HepG2 (cell line): ENCODE results near the gene CCDC170. TPM values are rescaled to one million over a fixed set of nuclear protein-coding genes. Genes with fewer than 3 reads are reported as not detected.
"Not testable (repeated sequence)": the region's sequence is repeated elsewhere in the genome, so short reads cannot be mapped to it uniquely, and the experiment has no call there.

Source experiments
- ATAC-seq: fragments of 200-7000 bp; cut with Tn5 transposase; 3 replicates; pipeline ENCODE4 v1.9.1; 2020; ENCODE audit warnings: mild to moderate bottlenecking, moderate library complexity
- BruUV-seq: library from RNA; stranded (reverse); fragments of 400-500 nt; replicated peaks from 2 replicates; lab custom pipeline; 2021; lab: Mats Ljungman, UMichigan
- CTCF ChIA-PET: fragments of 300-600 bp; formaldehyde crosslinking; extraction: SDS; loops from one replicate; lab custom pipeline; 2021; ENCODE audit warnings: low total read pairs, inconsistent platforms, low intra/inter-chr PET ratio; lab: Yijun Ruan, JAX
- POLR2A ChIA-PET: fragments of 350-600 bp; sonication (Branson Sonifier 250); formaldehyde crosslinking; loops from one replicate; lab custom pipeline; 2020; ENCODE audit warnings: antibody characterized with exemption, inconsistent platforms; lab: Yijun Ruan, JAX
- DNase-seq: peaks from one replicate; pipeline ENCODE4 v3.0.0-alpha.2; 2015; ENCODE audit warnings: low spot score
- FAIRE-seq: peaks from 3 replicates; lab custom pipeline; 2011; peaks lifted over from hg19 to GRCh38; lab: Jason Lieb, UNC
- H2AFZ ChIP-seq: one replicate; pipeline ENCODE4 v1.6.1; 2011; ENCODE audit warnings: low read length, inconsistent platforms
- H3K27ac ChIP-seq: fragments of 300-600 bp; 3 replicates; pipeline ENCODE4 v1.8.0; 2011; ENCODE audit warnings: mixed run types, mild to moderate bottlenecking, mixed read lengths, low read length, inconsistent platforms; ENCODE audit not compliant: insufficient read depth; ENCODE audit errors: extremely low read length
- H3K27me3 ChIP-seq, 2 experiments: fragments of 200-600 bp in 1 of 2; 2 replicates in 1 of 2; 3 replicates in 1 of 2; pipeline versions ENCODE4 v1.6.0 to v1.8.0; 2011; ENCODE audit warnings: low read length in 2 of 2, mild to moderate bottlenecking in 2 of 2, moderate library complexity in 2 of 2, inconsistent platforms in 1 of 2; ENCODE audit not compliant: insufficient read depth in 2 of 2, control insufficient read depth in 1 of 2
- H3K36me3 ChIP-seq, 2 experiments: fragments of 200-600 bp in 1 of 2; replicated peaks in 1 of 2; 2 replicates in 1 of 2; 3 replicates in 1 of 2; pipeline versions ENCODE4 v1.5.1 to v1.8.0; 2011; ENCODE audit warnings: low read length in 2 of 2, inconsistent platforms in 1 of 2; ENCODE audit not compliant: insufficient read depth in 2 of 2, control insufficient read depth in 1 of 2
- H3K4me1 ChIP-seq: 2 replicates; pipeline ENCODE4 v1.5.1; 2012; ENCODE audit warnings: low read length, inconsistent platforms; ENCODE audit not compliant: insufficient read depth
- H3K4me2 ChIP-seq: 2 replicates; pipeline ENCODE4 v1.6.0; 2011; ENCODE audit warnings: low read depth, low read length, inconsistent platforms
- H3K4me3 ChIP-seq, 3 experiments: fragments of 200-600 bp in 1 of 3; sonication (generic), shearing (Covaris generic) in 1 of 3; replicated peaks in 1 of 3; 2 replicates each; pipeline ENCODE4 v1.5.1; 2011 to 2016; ENCODE audit warnings: low read length in 3 of 3, inconsistent platforms in 2 of 3, low read depth in 2 of 3, mild to moderate bottlenecking in 2 of 3, control low read depth in 1 of 3, mixed read lengths in 1 of 3; ENCODE audit not compliant: insufficient read depth in 1 of 3
- H3K79me2 ChIP-seq: one replicate; pipeline ENCODE4 v1.6.1; 2011; ENCODE audit warnings: low read length, inconsistent platforms; ENCODE audit not compliant: insufficient read depth
- H3K9ac ChIP-seq: 2 replicates; pipeline ENCODE4 v1.6.0; 2011; ENCODE audit warnings: mild to moderate bottlenecking, low read depth, low read length, inconsistent platforms; ENCODE audit not compliant: insufficient read depth
- H3K9me3 ChIP-seq: 2 replicates; pipeline ENCODE4 v1.5.1; 2012; ENCODE audit warnings: mild to moderate bottlenecking, low read length
- H4K20me1 ChIP-seq: 2 replicates; pipeline ENCODE4 v1.6.0; 2011; ENCODE audit warnings: inconsistent platforms, mild to moderate bottlenecking, low read length, moderate library complexity; ENCODE audit not compliant: insufficient read depth
- CEBPB ChIP-seq: IDR thresholded peaks from 2 replicates; pipeline ENCODE4 v1.6.1; 2011; ENCODE audit warnings: low read depth, low read length, improper control_type of control experiment, borderline replicate concordance
- MIXL1 ChIP-seq: IDR thresholded peaks from 2 replicates; pipeline ENCODE4 v1.6.1; 2016
- RAD21 ChIP-seq: fragments of 450-650 bp; formaldehyde crosslinking; IDR thresholded peaks from 2 replicates; pipeline ENCODE4 v1.5.0; 2020; ENCODE audit warnings: mild to moderate bottlenecking
- SAP130 ChIP-seq: IDR thresholded peaks from 2 replicates; pipeline ENCODE4 v1.6.1; 2016; ENCODE audit warnings: low read depth
- ZNF644 ChIP-seq: IDR thresholded peaks from 2 replicates; pipeline ENCODE4 v1.6.1; 2016; ENCODE audit warnings: low read depth
- WGBS: methylation state at CpG from one replicate; pipeline ENCODE4 v1.1.6; 2017; ENCODE audit warnings: low lambda C conversion rate; 5-methylcytosine and 5-hydroxymethylcytosine counted together
- in situ Hi-C: cut with HindIII; loops from 2 replicates; pipeline ENCODE4 v1.10.0; 2017; ENCODE audit warnings: low pct_unique_long_range_greater_than_20kb; ENCODE audit not compliant: extremely low pct_ligation_motif_present
- intact Hi-C: fragments of 100-400 bp; cut with micrococcal nuclease; formaldehyde crosslinking; loops from one replicate; pipeline ENCODE4 v1.10.0; 2022; ENCODE audit not compliant: unreplicated experiment
- polyA plus RNA-seq, 8 experiments: library from polyadenylated mRNA; depleted of rRNA in 3 of 8; stranded (reverse) in 7 of 8; unstranded in 1 of 8; fragments of >200 nt; fragmentation: Illumina TruSeq in 4 of 8; extraction: Trizol in 4 of 8; gene quantifications; 2 replicates each; pipeline versions ENCODE4 v1.2.1 to v1.2.3, GENCODE V29; 2011 to 2016; ENCODE audit warnings: low read depth in 4 of 8, missing spikeins in 1 of 8, mixed read lengths in 1 of 8; ENCODE audit not compliant: insufficient read depth in 1 of 8
- total RNA-seq, 5 experiments: library from RNA; depleted of rRNA; stranded (reverse); fragments of >200 nt; fragmentation: Illumina TruSeq; extraction: Trizol; gene quantifications; 2 replicates each; pipeline ENCODE4 v1.2.3, GENCODE V29; 2016; ENCODE audit warnings: low read depth in 1 of 5
- TF ChIP-seq, protein P1 (sequence below): IDR thresholded peaks from 2 replicates; pipeline ENCODE4 v1.6.1; 2016; ENCODE audit warnings: low read depth
- TF ChIP-seq, protein P2 (sequence below): fragments of 450-650 bp; IDR thresholded peaks from 2 replicates; pipeline ENCODE4 v1.6.1; 2016
- TF ChIP-seq, protein P3 (sequence below): IDR thresholded peaks from 2 replicates; pipeline ENCODE4 v1.6.1; 2016
- TF ChIP-seq, protein P4 (sequence below), 2 experiments: fragments of 450-650 bp in 1 of 2; sonication (generic) in 1 of 2; formaldehyde crosslinking; IDR thresholded peaks; 2 replicates each; pipeline versions ENCODE4 v1.5.0 to v1.8.0; 2020 to 2022; ENCODE audit warnings: mild to moderate bottlenecking in 1 of 2, missing genetic modification reagents in 1 of 2
- TF ChIP-seq, protein P5 (sequence below), 2 experiments: sonication (generic) in 1 of 2; formaldehyde crosslinking in 1 of 2; IDR thresholded peaks; 2 replicates each; pipeline versions ENCODE4 v1.4.0 to v1.6.1; 2016 to 2020; ENCODE audit warnings: borderline replicate concordance in 1 of 2, low read depth in 1 of 2, mild to moderate bottlenecking in 1 of 2, missing genetic modification reagents in 1 of 2

CCDC170 gene
- total and polyA plus RNA-seq, 2 of the 13 experiments (the other 11 are each of a cell fraction or from before 2014, with no cell fraction given) = 0.90 to 5.1 TPM

DNA sequence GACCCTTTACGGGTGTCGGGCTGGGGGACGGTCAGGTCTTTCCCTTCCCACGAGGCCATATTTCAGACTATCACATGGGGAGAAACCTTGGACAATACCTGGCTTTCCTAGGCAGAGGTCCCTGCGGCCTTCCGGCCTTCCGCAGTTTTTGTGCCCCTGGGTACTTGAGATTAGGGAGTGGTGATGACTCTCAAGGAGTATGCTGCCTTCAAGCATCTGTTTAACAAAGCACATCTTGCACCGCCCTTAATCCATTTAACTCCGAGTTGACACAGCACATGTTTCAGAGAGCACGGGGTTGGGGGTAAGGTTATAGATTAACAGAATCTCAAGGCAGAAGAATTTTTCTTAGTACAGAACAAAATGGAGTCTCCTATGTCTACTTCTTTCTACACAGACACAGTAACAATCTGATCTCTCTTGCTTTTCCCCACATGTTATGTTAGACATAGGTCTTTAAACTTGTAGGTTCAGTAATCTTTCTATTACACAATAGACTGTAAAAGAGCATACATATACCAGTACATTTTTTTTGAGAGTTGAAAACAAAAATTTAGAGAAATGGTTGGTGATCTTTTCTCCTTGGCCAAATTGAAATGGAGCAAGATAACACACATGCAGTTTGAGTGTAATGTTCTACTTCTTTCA lies 37.9 kb upstream of the CCDC170 start:
- H3K27ac ChIP-seq, H4K20me1 ChIP-seq, CTCF ChIA-PET, BruUV-seq, POLR2A ChIA-PET, FAIRE-seq, ATAC-seq, H3K4me2 ChIP-seq, H3K27me3 ChIP-seq, DNase-seq, H3K9ac ChIP-seq, H3K4me3 ChIP-seq, H2AFZ ChIP-seq, intact Hi-C loops, H3K9me3 ChIP-seq, in situ Hi-C loops: not testable (repeated sequence)
- WGBS = 67% methylated on average over 10 of the region's 10 CpGs
- peaks cover 36% of the 10 kb centered on the region for H3K4me1 ChIP-seq
- peaks cover 40% of the 10 kb centered on the region for H3K79me2 ChIP-seq
- H3K36me3 ChIP-seq = peaks cover 8 to 15% of the 10 kb centered on the region in 2 experiments; a peak in 4 of 5 replicates
- peak; percentile 27; the same call in 1 of the 2 replicates for TF ChIP-seq RAD21 (CRISPR knock-in tag)
- TF ChIP-seq, protein P1, sequence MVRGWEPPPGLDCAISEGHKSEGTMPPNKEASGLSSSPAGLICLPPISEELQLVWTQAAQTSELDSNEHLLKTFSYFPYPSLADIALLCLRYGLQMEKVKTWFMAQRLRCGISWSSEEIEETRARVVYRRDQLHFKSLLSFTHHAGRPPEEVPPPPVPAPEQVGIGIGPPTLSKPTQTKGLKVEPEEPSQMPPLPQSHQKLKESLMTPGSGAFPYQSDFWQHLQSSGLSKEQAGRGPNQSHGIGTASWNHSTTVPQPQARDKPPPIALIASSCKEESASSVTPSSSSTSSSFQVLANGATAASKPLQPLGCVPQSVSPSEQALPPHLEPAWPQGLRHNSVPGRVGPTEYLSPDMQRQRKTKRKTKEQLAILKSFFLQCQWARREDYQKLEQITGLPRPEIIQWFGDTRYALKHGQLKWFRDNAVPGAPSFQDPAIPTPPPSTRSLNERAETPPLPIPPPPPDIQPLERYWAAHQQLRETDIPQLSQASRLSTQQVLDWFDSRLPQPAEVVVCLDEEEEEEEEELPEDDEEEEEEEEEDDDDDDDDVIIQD (CRISPR knock-in tag) = 0 out of 2 replicates have a peak, but pooled peaks have one; percentile 15
- TF ChIP-seq ZNF644 (CRISPR knock-in tag) = 0 out of 2 replicates have a peak, but pooled peaks have one; percentile 20
- TF ChIP-seq, protein P2, sequence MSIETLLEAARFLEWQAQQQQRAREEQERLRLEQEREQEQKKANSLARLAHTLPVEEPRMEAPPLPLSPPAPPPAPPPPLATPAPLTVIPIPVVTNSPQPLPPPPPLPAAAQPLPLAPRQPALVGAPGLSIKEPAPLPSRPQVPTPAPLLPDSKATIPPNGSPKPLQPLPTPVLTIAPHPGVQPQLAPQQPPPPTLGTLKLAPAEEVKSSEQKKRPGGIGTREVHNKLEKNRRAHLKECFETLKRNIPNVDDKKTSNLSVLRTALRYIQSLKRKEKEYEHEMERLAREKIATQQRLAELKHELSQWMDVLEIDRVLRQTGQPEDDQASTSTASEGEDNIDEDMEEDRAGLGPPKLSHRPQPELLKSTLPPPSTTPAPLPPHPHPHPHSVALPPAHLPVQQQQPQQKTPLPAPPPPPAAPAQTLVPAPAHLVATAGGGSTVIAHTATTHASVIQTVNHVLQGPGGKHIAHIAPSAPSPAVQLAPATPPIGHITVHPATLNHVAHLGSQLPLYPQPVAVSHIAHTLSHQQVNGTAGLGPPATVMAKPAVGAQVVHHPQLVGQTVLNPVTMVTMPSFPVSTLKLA = 0 out of 2 replicates have a peak, but pooled peaks have one; percentile 12
- TF ChIP-seq, protein P3, sequence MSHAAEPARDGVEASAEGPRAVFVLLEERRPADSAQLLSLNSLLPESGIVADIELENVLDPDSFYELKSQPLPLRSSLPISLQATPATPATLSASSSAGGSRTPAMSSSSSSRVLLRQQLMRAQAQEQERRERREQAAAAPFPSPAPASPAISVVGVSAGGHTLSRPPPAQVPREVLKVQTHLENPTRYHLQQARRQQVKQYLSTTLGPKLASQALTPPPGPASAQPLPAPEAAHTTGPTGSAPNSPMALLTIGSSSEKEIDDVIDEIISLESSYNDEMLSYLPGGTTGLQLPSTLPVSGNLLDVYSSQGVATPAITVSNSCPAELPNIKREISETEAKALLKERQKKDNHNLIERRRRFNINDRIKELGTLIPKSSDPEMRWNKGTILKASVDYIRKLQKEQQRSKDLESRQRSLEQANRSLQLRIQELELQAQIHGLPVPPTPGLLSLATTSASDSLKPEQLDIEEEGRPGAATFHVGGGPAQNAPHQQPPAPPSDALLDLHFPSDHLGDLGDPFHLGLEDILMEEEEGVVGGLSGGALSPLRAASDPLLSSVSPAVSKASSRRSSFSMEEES (CRISPR knock-in tag) = peak; percentile 23; the same call in 1 of the 2 replicates
- TF ChIP-seq, protein P4, sequence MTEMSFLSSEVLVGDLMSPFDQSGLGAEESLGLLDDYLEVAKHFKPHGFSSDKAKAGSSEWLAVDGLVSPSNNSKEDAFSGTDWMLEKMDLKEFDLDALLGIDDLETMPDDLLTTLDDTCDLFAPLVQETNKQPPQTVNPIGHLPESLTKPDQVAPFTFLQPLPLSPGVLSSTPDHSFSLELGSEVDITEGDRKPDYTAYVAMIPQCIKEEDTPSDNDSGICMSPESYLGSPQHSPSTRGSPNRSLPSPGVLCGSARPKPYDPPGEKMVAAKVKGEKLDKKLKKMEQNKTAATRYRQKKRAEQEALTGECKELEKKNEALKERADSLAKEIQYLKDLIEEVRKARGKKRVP (CRISPR knock-in tag; IDR thresholded peaks at IDR 0.05) = peak in 1 of 2 experiments; percentile 59; a peak in 1 of 4 replicates
- peak; percentile 68 for TF ChIP-seq MIXL1
- TF ChIP-seq SAP130 (CRISPR knock-in tag) = peak; percentile 26; the same call in 1 of the 2 replicates
- TF ChIP-seq, protein P5, sequence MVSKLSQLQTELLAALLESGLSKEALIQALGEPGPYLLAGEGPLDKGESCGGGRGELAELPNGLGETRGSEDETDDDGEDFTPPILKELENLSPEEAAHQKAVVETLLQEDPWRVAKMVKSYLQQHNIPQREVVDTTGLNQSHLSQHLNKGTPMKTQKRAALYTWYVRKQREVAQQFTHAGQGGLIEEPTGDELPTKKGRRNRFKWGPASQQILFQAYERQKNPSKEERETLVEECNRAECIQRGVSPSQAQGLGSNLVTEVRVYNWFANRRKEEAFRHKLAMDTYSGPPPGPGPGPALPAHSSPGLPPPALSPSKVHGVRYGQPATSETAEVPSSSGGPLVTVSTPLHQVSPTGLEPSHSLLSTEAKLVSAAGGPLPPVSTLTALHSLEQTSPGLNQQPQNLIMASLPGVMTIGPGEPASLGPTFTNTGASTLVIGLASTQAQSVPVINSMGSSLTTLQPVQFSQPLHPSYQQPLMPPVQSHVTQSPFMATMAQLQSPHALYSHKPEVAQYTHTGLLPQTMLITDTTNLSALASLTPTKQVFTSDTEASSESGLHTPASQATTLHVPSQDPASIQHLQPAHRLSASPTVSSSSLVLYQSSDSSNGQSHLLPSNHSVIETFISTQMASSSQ (IDR thresholded peaks at IDR 0.05; ENCODE audit: low read depth) = peak; percentile 51
- TF ChIP-seq, protein P5 (CRISPR knock-in tag; IDR thresholded peaks at IDR 0.05; ENCODE audit: borderline replicate concordance) = not testable (repeated sequence)
- TF ChIP-seq CEBPB = peak; percentile 43; the same call in 1 of the 2 replicates
